Measurements from ENCODE around the gene SPOCK1.

Gene SPOCK1

GRCh38 chr5:137329586-137330296, 169.4 kb downstream of the SPOCK1 start:
- Histone ChIP-seq H3K9ac (ENCODE audit: low read length) (no peak overlapping the region), H3K27me3 (ENCODE audit: control insufficient read depth, insufficient read depth, low read length) (no peaks in the 10 kb centered on the region), H3K36me3 (ENCODE audit: control insufficient read depth, insufficient read depth, low read length) (no peaks in the 10 kb centered on the region), H3K9me3 (ENCODE audit: control insufficient read depth, low read length) (no peaks in the 10 kb centered on the region), H3K4me3 (ENCODE audit: low read length) (no peak overlapping the region), H3K4me1 (ENCODE audit: control insufficient read depth, insufficient read depth, low read length) (no peaks in the 10 kb centered on the region)

GRCh38 chr5:137328991-137329390, 170.1 kb downstream of the SPOCK1 start:
- Histone ChIP-seq H3K36me3 (ENCODE audit: control insufficient read depth, insufficient read depth, low read length) (no peaks in the 10 kb centered on the region), H3K4me1 (ENCODE audit: control insufficient read depth, insufficient read depth, low read length) (no peaks in the 10 kb centered on the region), H3K4me3 (ENCODE audit: low read length) (no peak overlapping the region), H3K9me3 (ENCODE audit: control insufficient read depth, low read length) (no peaks in the 10 kb centered on the region), H3K9ac (ENCODE audit: low read length) (no peak overlapping the region), H3K27me3 (ENCODE audit: control insufficient read depth, insufficient read depth, low read length) (no peaks in the 10 kb centered on the region)

DNA sequence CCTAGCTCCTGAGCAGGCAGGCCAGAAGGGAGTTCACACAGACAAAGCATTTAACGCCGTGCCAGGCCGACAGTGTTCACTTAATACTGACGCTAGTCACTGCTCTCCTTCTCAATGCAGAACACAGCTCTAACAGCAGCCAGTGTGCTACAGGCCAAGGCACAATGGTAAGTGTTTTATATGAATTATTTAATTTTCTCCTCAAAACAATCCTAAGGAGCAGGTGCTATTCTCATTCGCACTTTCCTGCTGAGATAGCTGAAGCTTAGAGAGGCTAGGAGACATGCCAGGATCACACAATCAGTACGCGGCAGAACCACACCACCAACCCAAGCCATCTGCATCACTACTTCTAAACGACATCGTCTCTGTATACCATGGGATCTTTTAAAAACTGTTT, 170.7 kb downstream of the SPOCK1 start:
- Histone ChIP-seq H3K36me3 (ENCODE audit: control insufficient read depth, insufficient read depth, low read length) (no peaks in the 10 kb centered on the region), H3K27me3 (ENCODE audit: control insufficient read depth, insufficient read depth, low read length) (no peaks in the 10 kb centered on the region)

GRCh38 chr5:137325721-137326120, 173.4 kb downstream of the SPOCK1 start:
- Histone ChIP-seq H3K36me3 (ENCODE audit: control insufficient read depth, insufficient read depth, low read length) (no peaks in the 10 kb centered on the region), H3K9me3 (ENCODE audit: control insufficient read depth, low read length) (no peaks in the 10 kb centered on the region), H3K27me3 (ENCODE audit: control insufficient read depth, insufficient read depth, low read length) (no peaks in the 10 kb centered on the region), H3K4me3 (ENCODE audit: low read length) (no peak overlapping the region), H3K9ac (ENCODE audit: low read length) (no peak overlapping the region), H3K4me1 (ENCODE audit: control insufficient read depth, insufficient read depth, low read length) (no peaks in the 10 kb centered on the region)

More for the DNA sequence above, 170.7 kb downstream of the SPOCK1 start:
- Histone ChIP-seq H3K9ac (ENCODE audit: low read length) (no peak overlapping the region), H3K4me1 (ENCODE audit: control insufficient read depth, insufficient read depth, low read length) (no peaks in the 10 kb centered on the region), H3K9me3 (ENCODE audit: control insufficient read depth, low read length) (no peaks in the 10 kb centered on the region), H3K4me3 (ENCODE audit: low read length) (no peak overlapping the region)

DNA sequence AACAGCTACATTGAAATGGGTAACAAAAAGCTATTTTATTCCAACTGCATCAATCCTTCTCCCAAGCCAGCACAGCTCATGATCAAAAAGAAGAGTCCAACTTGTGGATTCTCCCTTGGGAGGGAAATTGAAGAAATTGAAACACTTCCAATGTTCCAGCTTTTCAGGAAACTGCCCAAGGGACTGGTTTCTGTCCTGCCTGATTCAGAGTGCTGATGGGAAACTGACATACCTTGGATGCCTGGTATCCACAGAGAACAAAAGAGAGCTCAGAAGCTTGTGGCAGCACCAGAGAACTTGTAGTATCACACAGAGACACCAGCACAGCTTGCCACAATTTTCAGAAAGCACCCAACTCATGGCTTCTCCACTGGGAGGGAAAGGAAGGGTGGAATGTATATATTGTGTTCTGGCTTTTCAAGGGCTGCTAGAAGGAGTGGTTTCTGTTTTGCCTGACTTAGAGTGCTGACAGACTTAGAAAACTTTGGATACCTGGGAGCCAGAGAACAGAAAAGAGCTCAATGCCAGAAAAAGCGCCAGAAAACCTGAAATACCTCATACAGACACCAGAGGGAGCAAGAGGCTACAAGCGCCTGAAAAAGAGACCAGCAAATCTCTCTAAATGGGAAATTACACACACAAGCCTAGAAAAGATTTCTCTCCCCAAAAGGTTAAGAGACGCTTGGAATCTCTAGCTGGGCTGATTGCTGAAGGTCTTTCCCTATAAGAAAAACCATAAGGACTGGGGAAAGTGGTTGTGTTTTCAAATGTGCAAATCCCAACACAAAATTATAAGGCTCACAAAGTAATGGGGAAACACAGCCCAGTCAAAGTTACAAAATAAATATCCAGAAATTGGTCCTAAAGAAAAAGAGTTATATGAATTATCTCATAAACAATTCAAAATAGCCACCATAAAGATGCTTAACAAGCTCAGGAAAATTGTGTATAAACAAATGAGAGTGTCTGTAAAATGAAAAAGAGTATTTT, 178.8 kb downstream of the SPOCK1 start:
- no peaks in the 10 kb centered on the region for H3K4me1 ChIP-seq (ENCODE audit: control insufficient read depth, insufficient read depth, low read length)
- H3K9me3 ChIP-seq (ENCODE audit: control insufficient read depth, low read length) = no peaks in the 10 kb centered on the region
- no peak overlapping the region for H3K9ac ChIP-seq (ENCODE audit: low read length)
- H3K4me3 ChIP-seq (ENCODE audit: low read length) = no peak overlapping the region
- H3K36me3 ChIP-seq (ENCODE audit: control insufficient read depth, insufficient read depth, low read length) = no peaks in the 10 kb centered on the region
- peaks cover 4% of the 10 kb centered on the region for H3K27me3 ChIP-seq (ENCODE audit: control insufficient read depth, insufficient read depth, low read length)

GRCh38 chr5:137318027-137318426, 181.1 kb downstream of the SPOCK1 start:
- H3K9ac ChIP-seq (ENCODE audit: low read length) = no peak overlapping the region

DNA sequence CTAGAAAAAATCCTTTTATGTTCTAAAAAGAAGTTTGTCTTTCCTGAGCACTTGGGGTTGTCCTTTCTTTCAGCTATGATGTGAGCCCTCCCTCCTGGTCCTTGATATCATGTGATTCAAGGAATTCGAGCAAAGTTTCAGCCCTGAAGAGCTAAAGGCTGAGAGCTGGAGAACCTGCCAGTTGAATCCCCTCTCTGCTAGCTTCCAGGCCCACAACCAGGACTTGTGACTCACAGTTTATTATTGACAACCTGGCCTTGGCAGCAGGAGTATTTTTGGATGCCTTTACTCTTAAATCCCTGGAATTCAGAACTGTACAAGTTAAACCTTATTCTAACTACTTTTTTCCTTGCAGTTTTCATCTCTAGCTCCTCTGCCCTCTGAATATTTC, 182.8 kb downstream of the SPOCK1 start:
- no peaks in the 10 kb centered on the region for H3K36me3 ChIP-seq (ENCODE audit: control insufficient read depth, insufficient read depth, low read length)
- no peak overlapping the region for H3K4me3 ChIP-seq (ENCODE audit: low read length)
- H3K27me3 ChIP-seq (ENCODE audit: control insufficient read depth, insufficient read depth, low read length) = peaks cover 4% of the 10 kb centered on the region
- H3K9ac ChIP-seq (ENCODE audit: low read length) = no peak overlapping the region
- H3K4me1 ChIP-seq (ENCODE audit: control insufficient read depth, insufficient read depth, low read length) = no peaks in the 10 kb centered on the region
- H3K9me3 ChIP-seq (ENCODE audit: control insufficient read depth, low read length) = no peaks in the 10 kb centered on the region

More at GRCh38 chr5:137318027-137318426, 181.1 kb downstream of the SPOCK1 start:
- Histone ChIP-seq H3K9me3 (ENCODE audit: control insufficient read depth, low read length) (no peaks in the 10 kb centered on the region), H3K4me1 (ENCODE audit: control insufficient read depth, insufficient read depth, low read length) (no peaks in the 10 kb centered on the region), H3K27me3 (ENCODE audit: control insufficient read depth, insufficient read depth, low read length) (peaks cover 4% of the 10 kb centered on the region), H3K4me3 (ENCODE audit: low read length) (no peak overlapping the region), H3K36me3 (ENCODE audit: control insufficient read depth, insufficient read depth, low read length) (no peaks in the 10 kb centered on the region)

DNA sequence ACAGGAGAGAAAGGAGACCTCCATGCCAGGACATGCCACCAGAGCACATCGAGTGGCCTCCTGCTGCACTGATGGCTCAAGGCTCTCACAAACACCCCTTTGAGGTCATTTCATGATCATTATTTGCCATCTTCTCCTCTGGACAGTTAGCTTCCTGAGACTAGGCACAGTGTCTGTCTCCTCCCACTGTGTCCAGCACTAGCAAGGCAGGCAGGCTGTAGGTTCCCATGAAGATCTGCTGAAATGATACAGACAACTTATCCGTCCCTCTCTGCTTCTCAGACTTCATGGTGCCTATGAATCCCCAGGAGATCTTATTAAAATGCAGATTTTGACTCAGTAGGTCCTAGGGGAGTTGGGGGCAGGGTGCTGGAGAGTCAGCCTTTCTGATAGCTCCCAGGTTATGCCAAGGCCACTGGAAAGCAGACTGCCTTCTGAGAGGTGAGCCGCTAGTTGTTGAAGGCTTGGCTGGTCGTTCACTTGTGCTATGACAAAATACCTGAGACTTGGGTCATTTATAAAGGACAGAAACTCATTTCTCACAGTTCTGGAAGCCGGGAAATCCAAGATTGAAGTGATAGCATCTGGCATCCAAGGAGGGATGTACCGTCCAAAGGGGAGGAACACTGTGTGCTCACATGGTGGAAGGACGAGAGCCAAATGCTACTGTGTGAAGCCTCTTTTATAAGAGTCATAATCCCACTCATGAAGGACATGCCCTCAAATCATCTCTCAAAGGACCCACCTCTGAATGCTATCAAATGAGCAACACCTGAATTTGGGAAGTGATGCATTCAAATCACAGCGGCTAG, 183.4 kb downstream of the SPOCK1 start:
- no peaks in the 10 kb centered on the region for H3K9me3 ChIP-seq (ENCODE audit: control insufficient read depth, low read length)
- no peaks in the 10 kb centered on the region for H3K4me1 ChIP-seq (ENCODE audit: control insufficient read depth, insufficient read depth, low read length)
- H3K9ac ChIP-seq (ENCODE audit: low read length) = no peak overlapping the region
- H3K36me3 ChIP-seq (ENCODE audit: control insufficient read depth, insufficient read depth, low read length) = no peaks in the 10 kb centered on the region
- H3K27me3 ChIP-seq (ENCODE audit: control insufficient read depth, insufficient read depth, low read length) = peaks cover 4% of the 10 kb centered on the region
- no peak overlapping the region for H3K4me3 ChIP-seq (ENCODE audit: low read length)

DNA sequence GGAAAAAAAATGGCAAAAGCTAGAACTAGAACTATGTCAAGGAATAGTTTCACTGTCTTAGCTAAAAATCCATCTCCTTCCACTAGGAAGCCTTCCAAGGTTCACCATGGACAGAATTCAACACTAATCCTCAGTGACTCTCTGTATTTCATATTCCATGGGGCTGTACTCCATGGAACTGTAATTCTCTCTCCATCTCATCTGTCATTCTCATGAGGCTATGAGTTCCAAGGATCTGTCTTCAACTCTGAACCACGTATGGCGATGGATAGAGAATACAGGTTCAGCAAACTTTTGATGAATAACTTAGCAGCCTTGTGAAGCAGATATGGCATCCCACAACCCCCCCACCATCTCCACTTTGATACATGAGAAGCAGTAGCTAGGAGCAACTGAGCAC, 184.0 kb downstream of the SPOCK1 start:
- peaks cover 2% of the 10 kb centered on the region for H3K27me3 ChIP-seq (ENCODE audit: control insufficient read depth, insufficient read depth, low read length)
- no peaks in the 10 kb centered on the region for H3K4me1 ChIP-seq (ENCODE audit: control insufficient read depth, insufficient read depth, low read length)
- H3K9me3 ChIP-seq (ENCODE audit: control insufficient read depth, low read length) = no peaks in the 10 kb centered on the region

GRCh38 chr5:137313526-137314175, 185.5 kb downstream of the SPOCK1 start:
- Histone ChIP-seq H3K4me3 (ENCODE audit: low read length) (no peak overlapping the region), H3K36me3 (ENCODE audit: control insufficient read depth, insufficient read depth, low read length) (no peaks in the 10 kb centered on the region), H3K27me3 (ENCODE audit: control insufficient read depth, insufficient read depth, low read length) (no peaks in the 10 kb centered on the region), H3K9ac (ENCODE audit: low read length) (no peak overlapping the region), H3K9me3 (ENCODE audit: control insufficient read depth, low read length) (no peaks in the 10 kb centered on the region), H3K4me1 (ENCODE audit: control insufficient read depth, insufficient read depth, low read length) (no peaks in the 10 kb centered on the region)

More for the DNA sequence above, 184.0 kb downstream of the SPOCK1 start:
- Histone ChIP-seq H3K4me3 (ENCODE audit: low read length) (no peak overlapping the region), H3K9ac (ENCODE audit: low read length) (no peak overlapping the region), H3K36me3 (ENCODE audit: control insufficient read depth, insufficient read depth, low read length) (no peaks in the 10 kb centered on the region)

- Histone ChIP-seq H3K9ac (ENCODE audit: low read length) (no peak overlapping the region), H3K36me3 (ENCODE audit: control insufficient read depth, insufficient read depth, low read length) (no peaks in the 10 kb centered on the region), H3K9me3 (ENCODE audit: control insufficient read depth, low read length) (no peaks in the 10 kb centered on the region), H3K27me3 (ENCODE audit: control insufficient read depth, insufficient read depth, low read length) (no peaks in the 10 kb centered on the region), H3K4me1 (ENCODE audit: control insufficient read depth, insufficient read depth, low read length) (no peaks in the 10 kb centered on the region), H3K4me3 (ENCODE audit: low read length) (no peak overlapping the region)
These were observed 187.1 kb downstream of the SPOCK1 start for GRCh38 chr5:137312011-137312410.

Data from mucosa of stomach (tissue), 1 donor.